ENCODE measurements around the gene SMIM13.

GRCh38 chr6:11168091-11168635 lies 74.5 kb downstream of the SMIM13 start:
- no peak for TF ChIP-seq CTCF (IDR thresholded peaks at IDR 0.05)
- no peak for TF ChIP-seq POLR2A (IDR thresholded peaks at IDR 0.05)
